ENCODE results near the gene LRP2.

The LRP2 gene

GRCh38 chr2:169086893-169087467, 275.4 kb downstream of the LRP2 start:
- no peak for DNase-seq

DNA sequence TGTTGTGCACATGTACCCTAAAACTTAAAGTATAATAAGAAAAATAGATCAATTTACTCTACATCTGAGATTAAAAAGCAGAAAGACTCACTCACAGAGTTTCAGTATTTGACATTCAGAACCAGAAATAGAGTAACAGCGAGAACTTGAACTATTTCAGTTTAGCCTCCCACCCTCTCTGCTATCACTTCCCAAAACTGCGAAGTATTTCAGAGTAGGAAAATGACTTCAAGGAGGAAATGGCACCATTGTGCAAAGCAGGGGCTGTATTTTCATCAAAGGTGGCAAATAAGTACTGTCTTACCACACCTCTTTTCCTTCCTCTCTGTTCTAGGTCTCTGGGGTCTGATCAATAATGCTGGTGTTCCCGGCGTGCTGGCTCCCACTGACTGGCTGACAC, 279.3 kb downstream of the LRP2 start:
- DNase-seq, result peak; percentile 32

- DNase-seq, result no peak
Observed at GRCh38 chr2:169081551-169081950, 280.8 kb downstream of the LRP2 start.

DNA sequence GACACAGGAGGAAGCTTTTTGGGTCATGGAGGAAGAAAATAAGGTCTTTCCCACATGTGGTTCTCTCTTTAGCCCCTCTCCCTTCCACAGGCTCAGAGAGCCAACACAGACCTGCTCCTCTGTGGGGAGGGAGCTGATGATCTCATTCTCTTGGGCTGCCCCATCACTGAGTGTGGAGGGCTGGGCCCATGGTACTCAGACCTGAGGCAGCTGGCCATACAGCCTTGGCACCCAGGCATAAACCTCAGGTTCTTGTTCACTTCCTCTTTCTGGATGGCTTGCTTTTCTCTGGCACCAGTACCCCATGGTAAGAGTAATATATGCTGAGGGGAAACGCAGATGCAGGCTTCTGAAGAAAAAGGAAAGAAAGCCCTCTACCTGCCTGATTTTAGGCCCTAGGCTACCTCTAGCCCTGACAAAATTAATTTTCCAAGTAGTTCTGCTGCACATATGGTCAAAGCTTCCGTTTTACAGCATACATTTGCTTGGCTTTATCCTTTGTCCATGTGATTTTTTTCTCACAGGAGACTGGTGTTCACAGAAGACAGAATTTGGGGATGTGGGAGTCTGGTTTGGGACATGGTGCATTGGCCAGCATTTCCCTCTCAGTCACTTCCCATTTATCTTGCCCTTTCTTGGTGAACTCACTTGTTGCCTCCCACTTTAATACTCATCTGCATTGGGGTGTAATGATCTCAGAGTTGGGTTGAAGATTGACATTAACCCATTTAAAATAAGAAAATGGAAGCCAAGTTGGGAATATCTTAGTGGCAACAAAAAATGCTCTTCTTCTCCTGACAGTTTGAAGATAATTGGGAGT, 281.9 kb downstream of the LRP2 start:
- peak; percentile 46 for DNase-seq

DNA sequence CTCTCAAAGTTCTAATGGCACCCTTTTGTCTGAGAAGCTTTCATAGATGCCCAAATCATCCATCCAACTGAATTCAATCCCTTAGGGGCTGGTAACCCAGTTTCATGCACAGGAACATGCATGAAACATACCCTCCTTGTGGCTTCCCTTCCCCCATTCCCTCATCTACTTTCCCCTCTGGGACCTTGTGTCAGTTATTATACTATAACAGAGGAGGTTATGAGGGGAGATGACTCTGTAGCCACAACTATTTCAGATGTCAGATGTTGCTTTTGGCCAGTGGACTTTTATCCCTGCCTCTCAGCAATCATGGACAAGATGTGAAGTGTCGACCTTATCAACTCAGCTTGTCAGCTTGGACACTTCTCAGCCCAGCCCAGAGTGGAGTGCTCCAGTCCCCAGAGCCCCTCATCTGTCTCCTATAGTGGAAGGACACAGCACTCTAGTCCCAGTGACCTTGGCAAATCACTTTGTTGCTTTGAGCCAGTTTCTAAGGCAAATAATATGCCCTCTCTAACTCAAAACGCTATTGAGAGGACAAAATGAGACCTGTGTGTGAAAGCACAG, 284.6 kb downstream of the LRP2 start:
- DNase-seq, result no peak
